GM18870 (cell line): ENCODE measurements around the gene KIRREL3.
"Not testable (repeated sequence)": the region's sequence is repeated elsewhere in the genome, so short reads cannot be mapped to it uniquely, and the experiment has no call there.

Experiments used
- ATAC-seq: cut with Tn5 transposase; IDR thresholded peaks from one replicate; pipeline ENCODE4 v1.9.1; 2021; ENCODE audit warnings: moderate library complexity; ENCODE audit not compliant: unreplicated experiment

The KIRREL3 gene

DNA sequence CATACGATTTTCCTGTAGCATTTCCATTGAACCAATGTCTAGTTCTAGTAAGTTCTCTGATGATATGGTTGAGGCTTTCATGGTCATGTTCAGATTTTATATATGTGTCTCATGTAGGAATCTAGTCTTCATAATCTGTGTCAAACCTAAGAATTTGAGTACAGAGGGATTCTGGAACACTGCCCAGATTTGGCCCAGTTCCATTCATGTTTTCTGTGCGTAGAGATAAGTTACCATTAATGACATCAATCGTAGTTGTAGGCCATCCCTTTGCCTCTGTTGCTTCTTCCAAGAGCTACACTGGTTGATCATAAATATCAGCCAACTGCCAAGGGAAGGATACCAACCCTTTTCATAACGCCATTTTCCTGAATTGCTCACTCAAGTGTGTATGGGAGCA, 621.8 kb downstream of the KIRREL3 start:
- no peak for ATAC-seq

DNA sequence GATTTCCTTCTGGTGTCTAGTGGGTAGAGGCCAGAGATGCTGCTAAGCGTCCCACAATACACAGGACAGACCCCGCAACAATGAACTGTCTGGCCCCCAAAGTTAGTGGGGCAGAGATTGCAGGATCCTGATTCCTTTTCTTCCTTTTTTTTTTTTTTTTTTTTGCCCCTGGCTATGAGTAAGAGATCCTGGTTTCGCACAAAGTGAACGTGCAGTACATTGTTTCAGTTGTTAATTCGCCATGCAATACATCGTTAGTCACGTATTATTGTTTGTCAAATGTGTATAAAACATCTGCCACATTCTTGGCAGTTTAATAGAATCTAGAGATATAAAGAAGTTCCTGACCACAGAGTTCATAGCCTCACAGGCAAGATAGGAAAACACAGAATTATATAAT, 624.8 kb downstream of the KIRREL3 start:
- ATAC-seq: no peak

DNA sequence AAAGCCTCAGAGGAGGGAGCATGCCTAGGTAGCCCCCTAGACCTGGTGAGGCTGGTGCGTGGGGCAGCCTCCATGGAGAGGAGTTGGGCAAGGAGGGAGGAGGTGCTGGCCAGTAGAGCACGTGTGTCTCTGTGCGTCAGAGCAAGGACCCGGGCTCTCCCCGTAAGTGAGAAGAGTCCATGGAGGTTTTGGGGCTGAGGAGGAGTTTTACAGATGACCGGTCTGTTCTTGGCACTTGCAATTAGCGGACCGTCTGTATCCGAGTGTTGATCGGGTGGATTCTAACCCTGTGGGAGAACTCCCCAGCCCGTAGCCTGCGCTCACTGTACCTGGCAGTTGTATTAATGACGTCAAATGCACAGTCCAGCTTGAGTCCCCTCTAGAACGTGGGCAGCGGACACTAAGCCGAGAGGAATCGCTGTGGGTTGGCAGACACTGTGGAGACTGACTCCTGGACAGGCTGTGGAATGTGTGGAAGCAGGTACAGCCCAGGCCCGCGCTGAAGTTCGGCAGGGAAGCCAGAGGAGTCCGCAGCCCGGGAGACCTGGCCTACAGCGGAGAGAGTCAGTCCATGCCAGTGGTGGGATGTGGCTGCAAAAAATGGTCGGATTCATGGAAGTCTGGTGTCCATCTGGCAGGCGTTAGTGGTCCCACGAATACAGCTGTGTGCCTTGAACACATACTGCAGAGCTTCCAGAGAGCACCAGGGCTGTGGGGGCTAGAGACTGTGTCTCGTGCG, 625.8 kb downstream of the KIRREL3 start:
- not testable (repeated sequence) for ATAC-seq

DNA sequence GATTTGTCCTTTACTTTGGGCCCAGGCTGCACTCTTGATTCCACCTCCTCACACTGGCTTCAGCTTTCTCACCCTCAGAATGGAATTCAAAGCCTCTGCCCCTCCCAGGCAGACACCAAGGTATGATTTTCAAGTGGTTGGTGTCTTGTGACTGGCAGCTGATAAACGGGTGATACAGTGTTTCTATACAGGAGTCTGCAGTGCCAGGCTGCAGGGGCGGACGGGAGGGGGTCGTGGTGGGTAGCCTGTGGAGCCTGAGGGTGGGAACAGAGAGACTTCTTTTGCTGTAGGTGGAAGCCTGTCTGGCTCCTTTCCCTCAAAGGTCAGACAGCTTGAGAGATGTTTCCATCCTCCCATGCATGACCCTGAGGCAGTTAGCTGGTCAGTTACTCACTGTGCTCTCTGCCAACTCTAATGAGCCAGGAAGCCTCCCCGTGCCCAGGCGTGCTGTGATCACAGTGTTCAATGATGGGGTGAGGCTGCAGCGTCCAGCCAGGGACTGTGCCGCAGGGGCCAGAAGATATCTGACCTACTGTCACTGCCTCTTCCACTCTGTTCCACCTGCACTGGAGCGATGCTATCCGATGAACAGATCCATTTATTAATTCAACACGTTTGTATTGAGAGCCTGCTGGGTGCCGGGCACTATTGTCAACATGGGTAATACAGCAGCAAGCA, 627.0 kb downstream of the KIRREL3 start:
- ATAC-seq: not testable (repeated sequence)
